Measurements from ENCODE around the gene GALNT13.

Gene GALNT13

DNA sequence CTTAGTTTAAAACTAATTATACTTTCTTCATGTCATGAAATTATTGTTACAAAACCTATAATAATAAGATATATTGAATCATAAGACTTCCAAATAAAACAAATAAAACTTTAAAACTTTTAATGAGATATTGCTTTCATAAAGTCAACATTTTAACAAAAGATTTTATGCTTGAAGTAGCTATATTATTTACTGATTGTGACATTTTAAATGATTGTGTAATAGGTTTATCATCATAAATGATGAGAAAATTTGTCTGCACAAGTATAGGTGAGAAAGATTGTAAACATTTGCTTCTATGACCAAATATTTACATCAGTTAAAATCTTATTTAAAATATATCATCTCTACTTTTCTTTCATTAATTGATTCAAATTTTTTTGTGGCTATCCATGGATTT, 5.1 kb upstream of the GALNT13 start:
- Histone ChIP-seq H3K9me2 (replicated peaks; ENCODE audit: insufficient read depth, low read length) (no peaks in the 10 kb centered on the region), H3K4me1 (ENCODE audit: low read length) (no peaks in the 10 kb centered on the region), H3K4me3 (ENCODE audit: low read length) (no peak overlapping the region), H2AFZ (ENCODE audit: low read length) (no peak overlapping the region), H3K4me2 (ENCODE audit: low read depth, low read length) (no peak overlapping the region), H3K9me3 (replicated peaks; ENCODE audit: insufficient read depth, low read length) (no peaks in the 10 kb centered on the region), H3K27me3 (replicated peaks; ENCODE audit: insufficient read depth, low read length) (no peaks in the 10 kb centered on the region), H3F3A (ENCODE audit: insufficient read depth, low read length) (no peaks in the 10 kb centered on the region), H3K79me2 (ENCODE audit: low read length) (no peaks in the 10 kb centered on the region), H3K9ac (ENCODE audit: low read length) (no peak overlapping the region), H3K36me3 (replicated peaks; ENCODE audit: insufficient read depth, low read length) (no peaks in the 10 kb centered on the region), H3K27ac (ENCODE audit: low read length) (no peak overlapping the region), H4K20me1 (ENCODE audit: insufficient read depth, low read length) (no peaks in the 10 kb centered on the region)
- TF ChIP-seq CTCF (IDR thresholded peaks at IDR 0.05; ENCODE audit: low read length) = no peak
- DNase-seq = no peak

DNA sequence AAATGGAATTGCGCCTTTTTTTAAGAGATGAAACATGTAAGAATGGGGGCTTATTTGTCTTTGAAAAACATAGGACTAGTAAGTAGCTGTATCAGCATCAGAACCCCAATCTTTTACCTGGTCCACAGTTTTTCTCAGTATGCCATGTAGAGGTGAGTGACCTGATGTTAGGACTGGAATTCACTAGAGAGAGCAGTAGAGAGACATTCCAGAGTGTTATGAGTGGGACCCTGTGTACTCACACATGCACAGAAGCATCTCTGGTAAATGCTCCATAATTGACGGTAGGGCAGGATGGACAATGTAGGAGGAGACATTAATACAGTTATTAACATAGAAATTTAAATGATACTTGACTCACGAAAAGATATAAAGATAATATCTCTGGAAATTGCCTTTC, 1.4 kb upstream of the GALNT13 start:
- TF ChIP-seq EZH2 (optimal IDR thresholded peaks at IDR 0.05; ENCODE audit: low read depth, low read length) (no peak), CTCF (IDR thresholded peaks at IDR 0.05; ENCODE audit: low read length) (no peak), EZH2phosphoT487 (IDR thresholded peaks at IDR 0.05; ENCODE audit: low read length) (no peak)
- Histone ChIP-seq H2AFZ (ENCODE audit: low read length) (no peak overlapping the region), H3K36me3 (replicated peaks; ENCODE audit: insufficient read depth, low read length) (no peaks in the 10 kb centered on the region), H3K27me3 (replicated peaks; ENCODE audit: insufficient read depth, low read length) (no peaks in the 10 kb centered on the region), H3K9me3 (replicated peaks; ENCODE audit: insufficient read depth, low read length) (no peaks in the 10 kb centered on the region), H3K9ac (ENCODE audit: low read length) (no peak overlapping the region), H3K27ac (ENCODE audit: low read length) (no peak overlapping the region), H3K4me3 (ENCODE audit: low read length) (no peak overlapping the region), H3K79me2 (ENCODE audit: low read length) (no peaks in the 10 kb centered on the region), H3K9me2 (replicated peaks; ENCODE audit: insufficient read depth, low read length) (no peaks in the 10 kb centered on the region), H3K4me1 (ENCODE audit: low read length) (no peaks in the 10 kb centered on the region), H3F3A (ENCODE audit: insufficient read depth, low read length) (no peaks in the 10 kb centered on the region), H4K20me1 (ENCODE audit: insufficient read depth, low read length) (no peaks in the 10 kb centered on the region), H3K4me2 (ENCODE audit: low read depth, low read length) (no peak overlapping the region)
- no peak for DNase-seq

- Histone ChIP-seq H3K4me1 (ENCODE audit: low read length) (no peaks in the 10 kb centered on the region), H3K27me3 (replicated peaks; ENCODE audit: insufficient read depth, low read length) (no peaks in the 10 kb centered on the region), H3F3A (ENCODE audit: insufficient read depth, low read length) (no peaks in the 10 kb centered on the region), H3K36me3 (replicated peaks; ENCODE audit: insufficient read depth, low read length) (no peaks in the 10 kb centered on the region), H3K9ac (ENCODE audit: low read length) (peak overlapping the region; percentile 45; the same call in 1 of the 2 replicates), H2AFZ (ENCODE audit: low read length) (no peak overlapping the region), H3K79me2 (ENCODE audit: low read length) (no peaks in the 10 kb centered on the region), H3K9me3 (replicated peaks; ENCODE audit: insufficient read depth, low read length) (no peaks in the 10 kb centered on the region), H3K4me3 (ENCODE audit: low read length) (peak overlapping the region; percentile 48), H4K20me1 (ENCODE audit: insufficient read depth, low read length) (no peaks in the 10 kb centered on the region), H3K4me2 (ENCODE audit: low read depth, low read length) (peak overlapping the region; percentile 67; the same call in 1 of the 2 replicates), H3K9me2 (replicated peaks; ENCODE audit: insufficient read depth, low read length) (no peaks in the 10 kb centered on the region), H3K27ac (ENCODE audit: low read length) (no peak overlapping the region)
- TF ChIP-seq EZH2 (optimal IDR thresholded peaks at IDR 0.05; ENCODE audit: low read depth, low read length) (no peak), CTCF (IDR thresholded peaks at IDR 0.05; ENCODE audit: low read length) (no peak), EZH2phosphoT487 (IDR thresholded peaks at IDR 0.05; ENCODE audit: low read length) (no peak)
- peak; percentile 22 for DNase-seq
Observed at GRCh38 chr2:153872311-153873051, 759 bp downstream of the GALNT13 start.

Data from MM.1S (cell line).